22Rv1 (cell line): Measurements from ENCODE around the gene SERPINB1.

Experiments used
- ZFX ChIP-seq: fragments of 450-650 bp; IDR thresholded peaks from 2 replicates; pipeline ENCODE4 v1.6.1; 2017; ENCODE audit warnings: antibody characterized with exemption, borderline replicate concordance
- TF ChIP-seq, protein P1 (sequence below): fragments of 450-650 bp; IDR thresholded peaks from 2 replicates; pipeline ENCODE4 v1.5.1; 2017; ENCODE audit warnings: mild to moderate bottlenecking

- TF ChIP-seq, protein P1, sequence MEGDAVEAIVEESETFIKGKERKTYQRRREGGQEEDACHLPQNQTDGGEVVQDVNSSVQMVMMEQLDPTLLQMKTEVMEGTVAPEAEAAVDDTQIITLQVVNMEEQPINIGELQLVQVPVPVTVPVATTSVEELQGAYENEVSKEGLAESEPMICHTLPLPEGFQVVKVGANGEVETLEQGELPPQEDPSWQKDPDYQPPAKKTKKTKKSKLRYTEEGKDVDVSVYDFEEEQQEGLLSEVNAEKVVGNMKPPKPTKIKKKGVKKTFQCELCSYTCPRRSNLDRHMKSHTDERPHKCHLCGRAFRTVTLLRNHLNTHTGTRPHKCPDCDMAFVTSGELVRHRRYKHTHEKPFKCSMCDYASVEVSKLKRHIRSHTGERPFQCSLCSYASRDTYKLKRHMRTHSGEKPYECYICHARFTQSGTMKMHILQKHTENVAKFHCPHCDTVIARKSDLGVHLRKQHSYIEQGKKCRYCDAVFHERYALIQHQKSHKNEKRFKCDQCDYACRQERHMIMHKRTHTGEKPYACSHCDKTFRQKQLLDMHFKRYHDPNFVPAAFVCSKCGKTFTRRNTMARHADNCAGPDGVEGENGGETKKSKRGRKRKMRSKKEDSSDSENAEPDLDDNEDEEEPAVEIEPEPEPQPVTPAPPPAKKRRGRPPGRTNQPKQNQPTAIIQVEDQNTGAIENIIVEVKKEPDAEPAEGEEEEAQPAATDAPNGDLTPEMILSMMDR: no peak
- no peak for TF ChIP-seq ZFX
Measured at GRCh38 chr6:2865270-2865669, 23.6 kb upstream of the SERPINB1 start.
